SK-N-SH treated with all-trans-retinoic acid at 6 μM for 48 hours (cell line): ENCODE data around the gene KBTBD12.

Experiments
- ARNTL ChIP-seq: fragments of 450-650 bp; formaldehyde crosslinking; IDR thresholded peaks from 2 replicates; pipeline ENCODE4 v1.5.0; 2020; ENCODE audit warnings: low read depth, mild to moderate bottlenecking, moderate library complexity, borderline replicate concordance
- TF ChIP-seq, protein P1 (sequence below): fragments of 250-450 bp; sonication (Bioruptor Pico); IDR thresholded peaks from 2 replicates; pipeline ENCODE4 v1.5.1; 2020; ENCODE audit warnings: low read depth, mild to moderate bottlenecking, moderate library complexity

DNA sequence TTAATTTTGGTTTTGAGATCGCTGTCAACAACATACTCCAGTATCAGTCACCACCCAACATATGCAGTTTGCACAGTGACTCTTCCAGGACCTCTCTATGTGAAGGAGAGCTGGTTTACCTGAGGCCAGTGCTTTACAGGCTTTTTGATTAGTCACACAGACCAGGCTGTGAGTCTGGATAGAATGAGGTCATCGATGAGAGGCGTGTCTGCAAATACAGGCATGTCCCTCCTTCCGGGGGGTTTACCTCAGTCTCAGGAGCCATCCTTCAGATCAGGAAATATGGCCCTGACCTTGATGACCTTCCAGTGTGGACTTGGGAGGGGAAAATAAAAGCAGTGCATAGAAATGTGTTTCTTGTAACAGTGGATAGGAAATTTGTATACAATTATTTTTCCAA is 46.9 kb downstream of the KBTBD12 start:
- TF ChIP-seq, protein P1, sequence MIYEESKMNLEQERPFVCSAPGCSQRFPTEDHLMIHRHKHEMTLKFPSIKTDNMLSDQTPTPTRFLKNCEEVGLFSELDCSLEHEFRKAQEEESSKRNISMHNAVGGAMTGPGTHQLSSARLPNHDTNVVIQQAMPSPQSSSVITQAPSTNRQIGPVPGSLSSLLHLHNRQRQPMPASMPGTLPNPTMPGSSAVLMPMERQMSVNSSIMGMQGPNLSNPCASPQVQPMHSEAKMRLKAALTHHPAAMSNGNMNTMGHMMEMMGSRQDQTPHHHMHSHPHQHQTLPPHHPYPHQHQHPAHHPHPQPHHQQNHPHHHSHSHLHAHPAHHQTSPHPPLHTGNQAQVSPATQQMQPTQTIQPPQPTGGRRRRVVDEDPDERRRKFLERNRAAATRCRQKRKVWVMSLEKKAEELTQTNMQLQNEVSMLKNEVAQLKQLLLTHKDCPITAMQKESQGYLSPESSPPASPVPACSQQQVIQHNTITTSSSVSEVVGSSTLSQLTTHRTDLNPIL (CRISPR knock-in tag): no peak
- TF ChIP-seq ARNTL (CRISPR knock-in tag): no peak
